GM18502 (cell line): ENCODE data around the gene CARM1.
"Not testable (repeated sequence)": the region's sequence is repeated elsewhere in the genome, so short reads cannot be mapped to it uniquely, and the experiment has no call there.

Experiments
- ATAC-seq: cut with Tn5 transposase; IDR thresholded peaks from one replicate; pipeline ENCODE4 v1.9.1; 2021; ENCODE audit warnings: mild to moderate bottlenecking; ENCODE audit not compliant: unreplicated experiment, poor library complexity

The CARM1 gene

GRCh38 chr19:10871711-10872545 lies 575 bp downstream of the CARM1 start:
- ATAC-seq: peak; percentile 6

- no peak for ATAC-seq
Observed at GRCh38 chr19:10872546-10873107, 1.3 kb downstream of the CARM1 start.

DNA sequence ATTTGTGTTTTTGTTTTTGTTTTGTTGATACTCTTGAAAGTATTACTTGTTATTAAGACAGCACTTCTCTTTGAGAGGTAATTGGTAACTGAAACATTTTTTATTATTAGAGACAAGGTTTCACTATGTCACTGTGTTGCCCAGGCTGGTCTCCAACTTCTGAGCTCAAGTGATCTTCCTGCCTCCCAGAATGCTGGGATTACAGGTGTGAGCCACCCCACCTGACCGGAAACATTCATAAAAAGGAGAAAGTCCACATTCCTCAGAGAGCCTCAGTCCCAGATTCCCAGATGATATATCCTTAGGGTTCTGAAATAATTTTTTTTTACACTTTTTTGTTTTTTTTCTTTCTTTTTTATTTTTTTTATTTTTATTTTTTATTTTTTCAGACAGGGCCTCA lies 2.7 kb downstream of the CARM1 start:
- no peak for ATAC-seq

- ATAC-seq: peak; percentile 64
Observed at GRCh38 chr19:10876459-10877240, 5.3 kb downstream of the CARM1 start.

DNA sequence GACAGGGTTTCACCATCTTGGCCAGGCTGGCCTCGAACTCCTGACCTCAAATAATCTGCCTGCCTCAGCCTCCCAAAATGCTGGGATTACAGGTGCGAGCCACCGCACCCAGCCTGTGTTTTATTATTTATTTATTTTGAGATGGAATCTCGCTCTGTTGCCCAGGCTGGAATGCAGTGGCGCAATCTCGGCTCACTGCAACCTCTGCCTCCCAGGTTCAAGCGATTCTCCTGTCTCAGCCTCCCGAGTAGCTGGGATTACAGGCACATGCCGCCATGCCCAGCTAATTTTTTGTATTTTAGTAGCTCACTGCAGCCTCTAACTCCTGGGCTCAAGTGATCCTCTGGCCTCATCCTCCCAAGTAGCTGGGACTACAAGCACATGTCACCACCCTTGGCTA lies 6.3 kb downstream of the CARM1 start:
- ATAC-seq: not testable (repeated sequence)

GRCh38 chr19:10878253-10878652 lies 6.9 kb downstream of the CARM1 start:
- ATAC-seq: no peak

DNA sequence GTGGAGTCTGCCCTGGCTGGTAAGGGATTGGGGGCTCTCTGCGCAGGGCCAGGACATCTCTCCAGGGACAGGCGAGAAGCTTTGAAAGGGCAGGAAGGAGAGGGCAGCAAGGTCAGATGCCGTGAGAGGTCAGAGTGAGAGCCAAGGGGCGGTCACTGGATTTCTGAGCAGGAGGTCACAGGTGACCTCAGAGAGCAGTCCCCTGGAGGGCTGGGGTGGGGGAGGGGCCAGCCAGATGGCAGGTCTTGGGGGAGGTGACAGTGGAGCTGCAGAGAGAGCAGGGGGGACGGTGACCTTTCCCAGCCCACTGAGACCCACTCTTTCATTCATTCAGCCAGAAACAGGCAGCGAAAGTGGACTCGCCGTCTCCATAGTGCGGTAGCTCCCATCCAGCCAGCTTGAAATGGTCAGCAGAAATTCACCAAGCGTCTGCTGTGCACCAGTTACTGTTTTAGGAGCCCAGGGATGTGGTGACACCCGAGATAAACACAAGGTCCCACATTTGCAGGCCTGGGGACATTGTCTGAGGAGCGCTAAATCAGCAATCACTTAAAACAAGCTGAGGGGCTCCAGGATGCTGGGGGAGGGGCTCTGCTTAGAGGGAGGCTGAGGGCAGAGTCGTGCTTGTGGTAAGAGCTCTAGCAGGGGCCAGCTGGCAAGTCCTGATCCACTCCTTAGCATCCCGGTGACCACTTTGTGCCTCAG lies 10.2 kb downstream of the CARM1 start:
- no peak for ATAC-seq

DNA sequence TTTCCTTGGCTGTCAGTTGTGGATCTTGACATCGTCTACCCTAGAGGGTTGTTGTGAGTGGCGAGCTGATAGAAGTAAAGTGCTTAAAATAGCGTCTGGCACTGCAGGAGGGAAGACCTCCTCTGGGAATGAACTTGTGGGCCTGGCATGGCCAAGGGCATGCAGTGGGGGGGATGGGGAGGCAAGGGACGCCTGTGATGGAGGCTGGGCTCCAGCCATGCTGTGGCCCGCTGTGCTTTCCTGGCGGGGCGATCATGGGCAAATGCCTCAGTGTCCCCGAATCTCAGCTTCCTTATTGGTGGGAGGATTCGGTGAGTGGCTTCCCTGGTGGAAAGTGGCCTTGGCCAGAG lies 10.7 kb downstream of the CARM1 start:
- no peak for ATAC-seq

- no peak for ATAC-seq
Observed at GRCh38 chr19:10884274-10884673, 12.9 kb downstream of the CARM1 start.

DNA sequence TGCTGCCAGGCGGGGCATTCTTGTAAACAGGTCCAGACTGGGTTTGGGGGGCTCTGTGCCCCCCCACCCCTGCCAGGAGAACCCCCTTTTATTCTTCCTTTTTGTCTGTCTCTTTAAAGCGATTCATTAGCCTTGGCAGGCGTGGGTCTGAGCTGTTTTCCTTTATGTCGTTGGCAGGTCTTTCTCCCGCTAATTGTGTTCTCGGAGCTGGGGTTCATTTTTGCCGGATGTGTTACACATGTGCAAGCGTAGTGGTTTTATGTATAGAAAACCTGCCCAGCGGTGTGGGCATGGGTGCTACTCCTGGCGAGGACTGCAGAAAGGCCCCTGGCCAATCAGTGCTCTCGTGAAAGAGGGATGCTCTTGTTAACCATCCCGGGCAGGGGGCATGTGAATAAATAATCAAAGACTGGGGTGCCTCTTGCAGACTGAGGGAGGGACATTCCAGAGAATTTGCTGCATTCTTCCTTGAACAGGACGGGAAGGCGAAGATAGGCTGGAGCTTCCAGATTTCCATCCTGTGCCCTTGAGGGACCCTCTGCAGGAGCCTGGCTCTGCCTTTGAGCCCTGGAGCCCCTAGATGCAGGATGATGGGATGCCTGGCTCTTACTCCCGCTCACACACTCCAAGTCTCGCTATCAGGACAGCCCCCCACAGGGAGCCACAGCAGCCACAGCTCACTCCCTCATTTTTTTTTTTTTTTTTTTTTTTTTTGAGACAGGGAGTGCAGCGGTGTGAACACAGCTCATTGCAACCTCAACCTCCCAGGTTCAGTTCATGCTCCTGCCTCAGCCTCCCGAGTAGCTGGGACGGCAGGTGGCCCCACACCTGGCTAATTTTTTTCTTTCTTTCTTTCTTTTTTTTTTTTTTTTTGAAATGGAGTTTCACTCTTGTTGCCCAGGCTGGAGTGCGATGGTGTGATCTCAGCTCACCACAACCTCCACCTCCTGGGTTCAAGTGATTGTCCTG lies 14.1 kb downstream of the CARM1 start:
- no peak for ATAC-seq

DNA sequence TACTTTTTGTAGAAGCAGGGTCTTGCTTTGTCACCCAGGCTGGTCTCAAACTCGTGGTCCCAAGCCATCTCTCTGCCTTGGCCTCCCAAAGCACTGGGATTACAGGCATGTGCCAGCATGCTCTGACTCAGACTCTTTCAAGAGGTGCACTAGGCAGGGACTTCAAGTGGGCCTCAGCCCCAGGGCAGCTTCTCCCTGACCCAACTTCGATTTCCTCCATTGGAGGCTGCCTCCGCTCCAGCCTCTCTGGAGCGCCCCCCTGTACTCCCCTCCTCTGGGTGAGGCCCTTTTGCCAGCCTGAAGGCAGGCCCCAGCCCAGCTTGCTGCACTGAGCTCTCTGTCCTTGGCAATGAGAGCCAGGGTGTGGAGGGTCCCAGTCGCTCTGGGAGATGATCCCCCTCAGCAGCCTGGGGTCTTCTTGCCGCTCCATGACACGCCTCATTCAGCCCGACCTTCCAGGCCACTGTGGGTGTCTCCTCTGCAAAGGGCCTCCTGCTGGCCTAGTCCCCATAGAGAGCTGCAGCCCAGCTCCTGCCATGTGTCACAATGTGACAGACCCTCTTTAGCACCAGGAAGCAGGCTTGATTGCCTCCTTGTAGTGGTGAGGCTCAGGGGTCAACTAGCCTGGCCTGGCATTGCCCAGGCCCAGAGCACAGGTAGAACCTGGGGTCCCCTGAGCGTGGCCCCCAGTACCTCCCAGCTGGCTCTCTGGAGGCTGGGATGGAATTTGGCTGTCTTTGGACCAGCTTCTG lies 16.4 kb downstream of the CARM1 start:
- no peak for ATAC-seq

- ATAC-seq: no peak
Observed at GRCh38 chr19:10888421-10888866, 17.1 kb downstream of the CARM1 start.

- ATAC-seq: no peak
Observed at GRCh38 chr19:10889880-10890279, 18.5 kb downstream of the CARM1 start.

DNA sequence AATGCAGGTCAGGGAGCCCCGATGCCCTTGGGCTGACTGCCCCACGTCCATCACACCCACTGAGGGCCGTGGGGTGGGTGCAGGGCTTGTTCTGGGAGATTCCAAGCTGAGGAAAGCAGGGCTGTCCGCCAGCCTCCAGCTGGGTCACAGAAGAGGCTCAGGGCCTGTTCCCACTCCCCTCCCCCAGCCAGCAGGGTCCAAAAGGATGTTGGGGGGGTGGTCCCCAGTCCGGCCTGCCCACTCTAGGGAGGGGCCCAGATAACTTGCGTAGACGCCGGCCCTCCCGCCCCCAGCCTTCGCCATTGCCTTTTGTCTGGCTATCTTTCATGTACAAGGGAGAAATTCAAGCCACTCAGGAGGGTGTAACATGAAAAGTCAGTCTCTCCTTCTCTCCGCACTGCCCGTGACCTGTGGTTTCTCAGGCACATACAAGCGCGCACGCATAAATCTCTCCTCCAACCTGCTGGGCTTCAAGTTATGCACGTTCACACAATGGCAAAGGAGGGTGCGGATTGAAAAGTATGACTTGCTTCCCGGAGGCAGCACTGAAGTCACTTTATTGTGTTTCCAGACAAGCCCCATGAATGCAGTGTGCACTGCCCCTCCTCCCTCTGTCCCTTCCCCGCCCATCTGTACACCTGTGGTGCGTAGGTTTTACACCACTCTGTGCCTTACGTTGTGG lies 20.2 kb downstream of the CARM1 start:
- no peak for ATAC-seq

GRCh38 chr19:10892256-10892655 lies 20.9 kb downstream of the CARM1 start:
- ATAC-seq: no peak

- ATAC-seq: no peak
Observed at GRCh38 chr19:10894911-10895213, 23.5 kb downstream of the CARM1 start.

DNA sequence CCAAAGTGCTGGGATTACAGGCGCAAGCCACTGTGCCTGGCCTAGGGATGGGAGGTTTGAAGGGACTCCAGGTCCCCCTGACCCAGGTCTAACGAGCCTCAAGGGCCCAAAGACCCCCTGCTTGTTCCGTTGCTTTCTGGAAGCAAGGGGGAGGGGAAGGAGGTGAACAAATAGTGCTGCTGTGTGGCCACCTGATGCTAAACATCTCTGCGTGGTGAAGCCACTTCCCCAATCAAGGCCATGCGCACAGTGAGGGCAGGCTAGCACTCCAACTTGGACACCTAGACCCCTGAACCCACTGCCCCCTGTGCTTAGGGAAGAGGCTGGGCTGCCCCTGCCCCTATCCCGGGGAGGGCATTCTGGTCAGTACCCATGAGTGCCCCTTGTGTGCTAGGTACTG lies 24.0 kb downstream of the CARM1 start:
- no peak for ATAC-seq

GRCh38 chr19:10895920-10896319 lies 24.6 kb downstream of the CARM1 start:
- no peak for ATAC-seq
